Loucy (cell line): ENCODE data around the gene CCS.

Source experiments
- CTCF ChIP-seq: fragments of 200-600 bp; sonication (generic); conservative IDR thresholded peaks from 2 replicates; pipeline ENCODE4 v1.5.1; 2014; ENCODE audit warnings: mild to moderate bottlenecking, antibody characterized with exemption, low read length
- EZH2phosphoT487 ChIP-seq: fragments of 200-600 bp; IDR thresholded peaks from 2 replicates; pipeline ENCODE4 v1.6.1; 2018; ENCODE audit warnings: antibody characterized with exemption, mild to moderate bottlenecking, moderate library complexity, borderline replicate concordance

- TF ChIP-seq CTCF = no peak
- no peak for TF ChIP-seq EZH2phosphoT487
These were observed 6.0 kb downstream of the CCS start for GRCh38 chr11:66598993-66599392.
